A549 treated with DMSO at 1 μM for 4 hours (cell line): ENCODE measurements around the gene DNAJB9. TPM values are rescaled to one million over a fixed set of nuclear protein-coding genes. Genes with fewer than 3 reads are reported as not detected.

ENCODE experiments used
- total RNA-seq: library from RNA; stranded (reverse); fragments of 200-300 nt; extraction: Qiagen RNA extraction; gene quantifications from 5 replicates; pipeline ENCODE4 v1.2.3, GENCODE V29; 2022; ENCODE audit warnings: low read depth

Gene DNAJB9
- 11.4 to 13.4 TPM (median 12.5 TPM) in 5 replicates for total RNA-seq

GRCh38 chr7:108569381-108570145 is at the start of gene DNAJB9, which contains the start of gene THAP5:
TSS of gene DNAJB9 (plus strand) at chr7:108569874. CDS start at chr7:108571727, 1,853 bp downstream.
TSS of gene THAP5 (minus strand) at chr7:108569706. CDS start at chr7:108569569, 137 bp downstream.

GRCh38 chr7:108525985-108526767 is 43.5 kb upstream of the DNAJB9 start, which contains the start of gene PNPLA8:
TSS of gene PNPLA8 (minus strand) at chr7:108526135. CDS start at chr7:108515491, 10,644 bp downstream.

Other genes with a start within 250 kb of the DNAJB9 start
- gene NRCAM, start 113.4 kb upstream of the DNAJB9 start, total RNA-seq: 70.5 to 98.1 TPM (median 90.7 TPM) in 5 replicates
- 13.5 to 18.9 TPM (median 15.9 TPM) in 5 replicates for gene PNPLA8, start 43.7 kb upstream of the DNAJB9 start, total RNA-seq
- 14.7 to 20.2 TPM (median 17.3 TPM) in 5 replicates for gene THAP5, start 168 bp upstream of the DNAJB9 start, total RNA-seq